GM20431 (cell line): Measurements from ENCODE around the gene PPP2R2C.

ENCODE experiments used
- in situ Hi-C: fragments of 300-500 bp; cut with MseI, MboI; formaldehyde crosslinking; loops from one replicate; pipeline ENCODE4 v1.15.0; 2020; ENCODE audit warnings: low sequenced_read_pairs; ENCODE audit not compliant: unreplicated experiment

Gene PPP2R2C

GRCh38 chr4:6472387-6473263 is at the start of gene PPP2R2C:
TSS of gene PPP2R2C (minus strand) at chr4:6472614. CDS start at chr4:6472229, 385 bp downstream.
- in situ Hi-C loops = no loop called here

- in situ Hi-C loops = no loop called here
Observed at GRCh38 chr4:6520978-6521377, 48.6 kb upstream of the PPP2R2C start.

GRCh38 chr4:6520051-6520636 is 47.7 kb upstream of the PPP2R2C start:
- in situ Hi-C loops = no loop called here

GRCh38 chr4:6517171-6517570 is 44.8 kb upstream of the PPP2R2C start:
- in situ Hi-C loops = no loop called here

- in situ Hi-C loops = no loop called here
Observed at GRCh38 chr4:6516762-6517161, 44.3 kb upstream of the PPP2R2C start.

GRCh38 chr4:6516281-6516680 is 43.9 kb upstream of the PPP2R2C start:
- in situ Hi-C loops = no loop called here

- in situ Hi-C loops = no loop called here
Observed at GRCh38 chr4:6513678-6514077, 41.3 kb upstream of the PPP2R2C start.

GRCh38 chr4:6509587-6509986 is 37.2 kb upstream of the PPP2R2C start:
- in situ Hi-C loops = no loop called here

GRCh38 chr4:6507345-6507744 is 34.9 kb upstream of the PPP2R2C start:
- in situ Hi-C loops = no loop called here

GRCh38 chr4:6506616-6507140 is 34.3 kb upstream of the PPP2R2C start:
- in situ Hi-C loops = no loop called here

GRCh38 chr4:6504900-6505496 is 32.6 kb upstream of the PPP2R2C start:
- in situ Hi-C loops = no loop called here

- in situ Hi-C loops = no loop called here
Observed at GRCh38 chr4:6502747-6503465, 30.5 kb upstream of the PPP2R2C start.

GRCh38 chr4:6502147-6502546 is 29.7 kb upstream of the PPP2R2C start:
- in situ Hi-C loops = no loop called here

- in situ Hi-C loops = no loop called here
Observed at GRCh38 chr4:6501171-6501570, 28.8 kb upstream of the PPP2R2C start.

GRCh38 chr4:6500481-6501140 is 28.2 kb upstream of the PPP2R2C start:
- in situ Hi-C loops = no loop called here

GRCh38 chr4:6499238-6499600 is 26.8 kb upstream of the PPP2R2C start:
- in situ Hi-C loops = no loop called here

- in situ Hi-C loops = no loop called here
Observed at GRCh38 chr4:6498511-6499237, 26.3 kb upstream of the PPP2R2C start.

GRCh38 chr4:6497796-6498195 is 25.4 kb upstream of the PPP2R2C start:
- in situ Hi-C loops = no loop called here

- in situ Hi-C loops = no loop called here
Observed at GRCh38 chr4:6495736-6496135, 23.3 kb upstream of the PPP2R2C start.
